H1 (cell line): ENCODE results near the gene ACKR1. TPM values are rescaled to one million over a fixed set of nuclear protein-coding genes. Genes with fewer than 3 reads are reported as not detected.

Experiments used
- ATF2 ChIP-seq: IDR thresholded peaks from 2 replicates; pipeline ENCODE4 v1.6.1; 2012; ENCODE audit warnings: low read length, inconsistent platforms
- BACH1 ChIP-seq: IDR thresholded peaks from 2 replicates; pipeline ENCODE4 v1.6.1; 2012; ENCODE audit warnings: low read length, improper control_type of control experiment
- GTF2F1 ChIP-seq: IDR thresholded peaks from 2 replicates; pipeline ENCODE4 v1.6.1; 2012; ENCODE audit warnings: low read depth, low read length, improper control_type of control experiment, borderline replicate concordance
- SP1 ChIP-seq: IDR thresholded peaks from 2 replicates; pipeline ENCODE4 v1.6.1; 2011; ENCODE audit warnings: low read depth, low read length
- SUZ12 ChIP-seq: fragments of 200-600 bp; sonication (generic); IDR thresholded peaks from 2 replicates; pipeline ENCODE4 v1.6.1; 2012; ENCODE audit warnings: mild to moderate bottlenecking, inconsistent platforms, low read length, moderate library complexity, mixed read lengths
- YY1 ChIP-seq: IDR thresholded peaks from 2 replicates; pipeline ENCODE4 v1.6.1; 2011; ENCODE audit warnings: low read depth, mild to moderate bottlenecking, low read length
- polyA plus RNA-seq, 7 experiments: library from polyadenylated mRNA; depleted of rRNA in 3 of 7; stranded (reverse) in 5 of 7; unstranded in 2 of 7; fragments of >200 nt in 5 of 7; fragments of 200-250 nt in 2 of 7; gene quantifications; 1 replicate in 5 of 7; 2 replicates in 1 of 7; 4 replicates in 1 of 7; pipeline versions ENCODE4 v1.2.1 to v1.2.3, GENCODE V29; 2011 to 2013; ENCODE audit warnings: missing spikeins in 2 of 7, mixed read lengths in 2 of 7
- total RNA-seq: library from RNA; stranded (reverse); fragmentation: NEBNext Ultra II Directional; extraction: Animal tissue kit (Norgen Biotek cat#: 25700); gene quantifications from 2 replicates; pipeline ENCODE4 v1.2.1, GENCODE V29; 2021

ACKR1 gene
- total and polyA plus RNA-seq, 2 of the 8 experiments (the other 6 are each of a cell fraction or from before 2014, with no cell fraction given), result 0.61 to 1.00 TPM

- TF ChIP-seq ATF2 (no peak), GTF2F1 (no peak), BACH1 (no peak), SP1 (no peak), YY1 (no peak), SUZ12 (no peak)
Measured at GRCh38 chr1:159209061-159209460, 4.4 kb downstream of the ACKR1 start (continued).
